ENCODE data around the gene CAPN5.

The CAPN5 gene

GRCh38 chr11:77149716-77150392 lies 83.1 kb downstream of the CAPN5 start:
- Histone ChIP-seq H3K36me3 (ENCODE audit: insufficient read depth, low read length) (no peaks in the 10 kb centered on the region), H3K9ac (ENCODE audit: low read depth, low read length, poor library complexity, severe bottlenecking) (no peak overlapping the region), H3K27me3 (ENCODE audit: insufficient read depth, low read length, poor library complexity, severe bottlenecking) (no peaks in the 10 kb centered on the region)

GRCh38 chr11:77150836-77151235 lies 84.1 kb downstream of the CAPN5 start:
- H3K36me3 ChIP-seq (ENCODE audit: insufficient read depth, low read length) = no peaks in the 10 kb centered on the region
- no peak overlapping the region for H3K9ac ChIP-seq (ENCODE audit: low read depth, low read length, poor library complexity, severe bottlenecking)
- H3K27me3 ChIP-seq (ENCODE audit: insufficient read depth, low read length, poor library complexity, severe bottlenecking) = no peaks in the 10 kb centered on the region
- H3K9me3 ChIP-seq (ENCODE audit: insufficient read depth, low read depth, low read length) = no peaks in the 10 kb centered on the region
- no peak for TF ChIP-seq CTCF (conservative IDR thresholded peaks at IDR 0.05; ENCODE audit: low read length)
- TF ChIP-seq EZH2phosphoT487 (IDR thresholded peaks at IDR 0.05; ENCODE audit: borderline replicate concordance) = no peak
- H2AFZ ChIP-seq (ENCODE audit: low read length) = no peak overlapping the region
- no peak overlapping the region for H3K4me2 ChIP-seq (ENCODE audit: low read depth, low read length, poor library complexity, severe bottlenecking)
- no peaks in the 10 kb centered on the region for H3F3A ChIP-seq (ENCODE audit: low read depth)
- H3K4me1 ChIP-seq (ENCODE audit: insufficient read depth, low read length, poor library complexity, severe bottlenecking) = peaks cover 74% of the 10 kb centered on the region
- H3K4me3 ChIP-seq (ENCODE audit: low read length, poor library complexity, severe bottlenecking) = no peak overlapping the region
- no peaks in the 10 kb centered on the region for H4K20me1 ChIP-seq (ENCODE audit: insufficient read depth, low read length, poor library complexity, severe bottlenecking)
- no peaks in the 10 kb centered on the region for H3K9me2 ChIP-seq (replicated peaks; ENCODE audit: low read depth, low read length)
- H3K79me2 ChIP-seq (ENCODE audit: insufficient read depth, low read length) = no peaks in the 10 kb centered on the region

More at GRCh38 chr11:77149716-77150392, 83.1 kb downstream of the CAPN5 start:
- Histone ChIP-seq H3K4me3 (ENCODE audit: low read length, poor library complexity, severe bottlenecking) (no peak overlapping the region), H3K79me2 (ENCODE audit: insufficient read depth, low read length) (no peaks in the 10 kb centered on the region), H3F3A (ENCODE audit: low read depth) (no peaks in the 10 kb centered on the region), H3K4me1 (ENCODE audit: insufficient read depth, low read length, poor library complexity, severe bottlenecking) (peaks cover 64% of the 10 kb centered on the region), H3K9me2 (replicated peaks; ENCODE audit: low read depth, low read length) (no peaks in the 10 kb centered on the region), H3K9me3 (ENCODE audit: insufficient read depth, low read depth, low read length) (no peaks in the 10 kb centered on the region), H3K4me2 (ENCODE audit: low read depth, low read length, poor library complexity, severe bottlenecking) (no peak overlapping the region), H4K20me1 (ENCODE audit: insufficient read depth, low read length, poor library complexity, severe bottlenecking) (no peaks in the 10 kb centered on the region), H2AFZ (ENCODE audit: low read length) (no peak overlapping the region)
- TF ChIP-seq EZH2phosphoT487 (IDR thresholded peaks at IDR 0.05; ENCODE audit: borderline replicate concordance) (no peak), CTCF (conservative IDR thresholded peaks at IDR 0.05; ENCODE audit: low read length) (no peak)

GRCh38 chr11:77151804-77152509 lies 85.2 kb downstream of the CAPN5 start:
- no peaks in the 10 kb centered on the region for H3K36me3 ChIP-seq (ENCODE audit: insufficient read depth, low read length)
- H3K79me2 ChIP-seq (ENCODE audit: insufficient read depth, low read length) = no peaks in the 10 kb centered on the region
- H3K27me3 ChIP-seq (ENCODE audit: insufficient read depth, low read length, poor library complexity, severe bottlenecking) = no peaks in the 10 kb centered on the region
- H3K9me2 ChIP-seq (replicated peaks; ENCODE audit: low read depth, low read length) = no peaks in the 10 kb centered on the region
- no peaks in the 10 kb centered on the region for H4K20me1 ChIP-seq (ENCODE audit: insufficient read depth, low read length, poor library complexity, severe bottlenecking)
- H3F3A ChIP-seq (ENCODE audit: low read depth) = no peaks in the 10 kb centered on the region
- no peak overlapping the region for H2AFZ ChIP-seq (ENCODE audit: low read length)
- peak overlapping the region; percentile 40 for H3K9ac ChIP-seq (ENCODE audit: low read depth, low read length, poor library complexity, severe bottlenecking)
- H3K4me3 ChIP-seq (ENCODE audit: low read length, poor library complexity, severe bottlenecking) = no peak overlapping the region
- H3K9me3 ChIP-seq (ENCODE audit: insufficient read depth, low read depth, low read length) = no peaks in the 10 kb centered on the region
- peak overlapping the region; percentile 32 for H3K4me2 ChIP-seq (ENCODE audit: low read depth, low read length, poor library complexity, severe bottlenecking)
- no peak for TF ChIP-seq CTCF (conservative IDR thresholded peaks at IDR 0.05; ENCODE audit: low read length)
- TF ChIP-seq EZH2phosphoT487 (IDR thresholded peaks at IDR 0.05; ENCODE audit: borderline replicate concordance) = no peak
- peaks cover 78% of the 10 kb centered on the region for H3K4me1 ChIP-seq (ENCODE audit: insufficient read depth, low read length, poor library complexity, severe bottlenecking)
